HAP-1 (cell line): Measurements from ENCODE around the gene ERC2.
A peak's percentile ranks its signal among the peaks of the same experiment; 100 is the strongest.

Source experiments
- DNase-seq, 2 experiments: peaks; one replicate each; pipeline ENCODE4 v3.0.0-alpha.2; 2016 to 2020; ENCODE audit warnings: low spot score in 2 of 2
- H3K27me3 ChIP-seq: fragments of 250-450 bp; sonication (Bioruptor Pico); 2 replicates; pipeline ENCODE4 v1.5.1; 2020; ENCODE audit warnings: low read depth, mild to moderate bottlenecking, moderate library complexity
- H3K36me3 ChIP-seq: fragments of 250-450 bp; sonication (Bioruptor Pico); replicated peaks from 2 replicates; pipeline ENCODE4 v1.5.1; 2020; ENCODE audit warnings: mild to moderate bottlenecking
- H3K4me1 ChIP-seq: fragments of 250-450 bp; sonication (Bioruptor Pico); 2 replicates; pipeline ENCODE4 v1.5.1; 2020; ENCODE audit warnings: mild to moderate bottlenecking
- H3K4me3 ChIP-seq: fragments of 250-450 bp; sonication (Bioruptor Pico); 2 replicates; pipeline ENCODE4 v1.5.1; 2020; ENCODE audit warnings: mild to moderate bottlenecking, moderate library complexity
- H3K9me3 ChIP-seq: fragments of 250-450 bp; sonication (Bioruptor Pico); 2 replicates; pipeline ENCODE4 v1.5.1; 2020; ENCODE audit warnings: mild to moderate bottlenecking, moderate library complexity
- in situ Hi-C: fragments of 300-500 bp; cut with MboI; formaldehyde crosslinking; loops from 3 replicates; pipeline ENCODE4 v1.14.3; 2020; ENCODE audit warnings: low sequenced_read_pairs, inconsistent platforms, mixed read lengths

The ERC2 gene

DNA sequence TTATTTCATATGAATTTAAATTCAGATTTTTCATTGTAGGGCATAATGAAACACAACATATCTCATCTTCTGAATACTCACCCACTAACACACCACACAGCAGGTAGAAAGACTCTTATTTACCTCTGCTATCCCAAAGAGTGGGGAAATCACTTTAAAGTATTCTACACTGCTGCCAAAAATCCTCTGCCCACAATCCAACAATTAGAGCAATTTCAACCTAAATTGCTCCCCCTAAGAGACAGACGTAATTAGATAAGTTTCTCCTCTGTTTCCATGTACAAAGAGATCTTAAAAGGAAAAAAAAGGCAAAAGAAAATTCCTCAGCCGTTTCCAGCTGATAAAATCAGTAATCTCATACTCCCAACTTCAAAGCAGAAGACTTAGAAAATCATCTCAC, 331.8 kb downstream of the ERC2 start:
- Histone ChIP-seq H3K4me3 (no peak overlapping the region), H3K27me3 (no peaks in the 10 kb centered on the region), H3K4me1 (peaks cover 10% of the 10 kb centered on the region), H3K36me3 (no peaks in the 10 kb centered on the region), H3K9me3 (no peaks in the 10 kb centered on the region)
- in situ Hi-C loops, result no loop called here
- DNase-seq, result no peak

- H3K4me1 ChIP-seq, result peaks cover 16% of the 10 kb centered on the region
- in situ Hi-C loops, result no loop called here
- no peak for DNase-seq
Measured at GRCh38 chr3:56135941-56136340, 332.3 kb downstream of the ERC2 start.

DNA sequence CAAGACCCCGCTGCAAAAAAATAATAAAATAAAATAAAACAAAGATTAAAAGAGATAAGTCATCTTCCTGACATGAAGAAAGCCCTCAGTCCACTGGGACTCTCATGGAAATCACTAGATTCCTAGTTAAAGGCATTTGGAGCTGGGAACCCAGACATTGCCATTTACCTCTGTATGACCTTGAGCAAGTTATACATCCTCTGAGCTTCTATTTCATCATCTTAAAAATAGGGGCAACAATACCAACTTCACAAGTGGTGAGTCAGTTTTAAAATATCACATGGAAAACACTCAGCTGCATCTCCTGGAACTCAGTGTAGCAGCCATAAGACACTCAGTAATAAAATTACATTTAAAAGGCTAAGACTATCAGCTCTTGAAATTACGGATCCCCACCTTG, 334.8 kb downstream of the ERC2 start:
- no peak for DNase-seq
- in situ Hi-C loops, result no loop called here
- H3K4me3 ChIP-seq, result no peak overlapping the region
- peaks cover 37% of the 10 kb centered on the region for H3K4me1 ChIP-seq
- H3K36me3 ChIP-seq, result no peaks in the 10 kb centered on the region
- no peaks in the 10 kb centered on the region for H3K9me3 ChIP-seq
- H3K27me3 ChIP-seq, result no peaks in the 10 kb centered on the region

More at GRCh38 chr3:56135941-56136340, 332.3 kb downstream of the ERC2 start:
- Histone ChIP-seq H3K36me3 (no peaks in the 10 kb centered on the region), H3K4me3 (no peak overlapping the region), H3K9me3 (no peaks in the 10 kb centered on the region), H3K27me3 (no peaks in the 10 kb centered on the region)

DNA sequence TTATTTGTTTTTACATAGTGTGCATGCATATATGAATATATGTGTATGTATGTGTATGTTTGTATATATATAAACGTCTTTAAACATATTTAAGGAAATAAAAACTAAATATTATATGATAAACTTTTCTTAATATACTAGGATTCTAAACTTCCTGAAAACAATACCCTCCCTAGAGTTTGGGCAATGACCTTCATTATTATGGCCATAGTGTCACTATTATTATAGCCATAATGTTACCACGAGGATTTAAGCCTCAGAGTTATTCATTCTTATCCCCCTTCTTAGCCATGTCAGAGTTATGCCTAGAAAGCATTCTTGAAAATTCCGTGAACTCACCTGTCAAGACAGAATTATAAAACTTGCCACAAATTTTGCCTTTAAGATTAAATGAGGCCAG, 335.5 kb downstream of the ERC2 start:
- DNase-seq, result no peak
- H3K4me1 ChIP-seq, result peaks cover 37% of the 10 kb centered on the region
- no peaks in the 10 kb centered on the region for H3K36me3 ChIP-seq
- in situ Hi-C loops, result no loop called here
- H3K4me3 ChIP-seq, result no peak overlapping the region
- no peaks in the 10 kb centered on the region for H3K9me3 ChIP-seq
- no peaks in the 10 kb centered on the region for H3K27me3 ChIP-seq

DNA sequence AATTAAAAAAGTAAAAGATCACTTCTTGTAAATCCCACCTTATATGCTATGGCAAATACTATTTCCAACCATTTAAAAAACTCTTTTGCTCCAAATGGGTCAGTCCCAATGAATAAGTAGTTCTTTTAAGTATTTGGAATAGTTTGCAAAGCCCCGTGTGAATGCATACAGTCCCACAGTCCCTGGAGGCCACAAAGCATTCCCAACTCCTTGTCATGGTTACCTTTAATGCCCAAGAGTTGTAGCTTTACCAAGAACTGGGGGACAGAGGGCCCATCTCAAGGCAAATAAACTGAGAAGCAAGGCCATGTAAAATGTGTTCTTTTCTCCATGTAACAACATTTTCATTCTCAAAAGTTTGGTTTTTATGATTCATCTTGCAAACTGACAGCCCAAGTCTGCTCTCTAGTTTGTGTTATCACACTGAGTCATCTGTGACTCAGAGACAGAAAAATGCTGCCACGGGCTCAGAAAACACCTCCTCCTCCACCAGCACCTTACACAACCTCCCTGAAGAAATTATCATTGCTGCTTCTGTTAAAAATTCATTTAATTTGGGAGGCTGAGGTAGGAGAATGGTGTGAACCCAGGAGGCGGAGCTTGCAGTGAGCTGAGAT, 336.2 kb downstream of the ERC2 start:
- Histone ChIP-seq H3K27me3 (no peaks in the 10 kb centered on the region), H3K36me3 (no peaks in the 10 kb centered on the region), H3K9me3 (no peaks in the 10 kb centered on the region), H3K4me3 (no peak overlapping the region), H3K4me1 (peaks cover 37% of the 10 kb centered on the region)
- in situ Hi-C loops, result no loop called here
- DNase-seq, result peak; percentile 22 to 31

- H3K4me3 ChIP-seq, result no peak overlapping the region
- in situ Hi-C loops, result no loop called here
- peaks cover 37% of the 10 kb centered on the region for H3K4me1 ChIP-seq
- DNase-seq, result peak; percentile 56 to 64
- no peaks in the 10 kb centered on the region for H3K27me3 ChIP-seq
- no peaks in the 10 kb centered on the region for H3K9me3 ChIP-seq
- no peaks in the 10 kb centered on the region for H3K36me3 ChIP-seq
Measured at GRCh38 chr3:56130036-56130435, 338.2 kb downstream of the ERC2 start.

DNA sequence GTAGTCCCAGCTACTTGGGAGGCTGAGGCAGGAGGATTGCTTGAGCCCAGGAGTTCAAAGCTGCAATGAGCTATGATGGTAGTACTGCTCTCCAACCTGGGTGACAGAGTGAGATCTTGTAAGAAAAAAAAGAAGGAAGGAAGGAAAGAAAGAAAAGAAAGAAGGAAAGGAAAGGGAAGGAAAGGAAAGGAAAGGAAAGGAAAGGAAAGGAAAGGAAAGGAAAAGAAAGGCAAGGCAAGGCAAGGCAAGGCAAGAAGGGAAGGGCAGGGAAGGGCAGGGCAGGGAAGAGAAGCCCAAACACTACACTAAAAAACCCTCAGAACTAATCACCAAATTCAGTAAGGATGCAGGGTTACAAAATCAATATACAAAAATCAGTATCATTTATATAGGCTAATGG, 341.6 kb downstream of the ERC2 start:
- peaks cover 34% of the 10 kb centered on the region for H3K4me1 ChIP-seq
- no peaks in the 10 kb centered on the region for H3K27me3 ChIP-seq
- no peak for DNase-seq
- no peaks in the 10 kb centered on the region for H3K36me3 ChIP-seq
- H3K4me3 ChIP-seq, result no peak overlapping the region
- H3K9me3 ChIP-seq, result no peaks in the 10 kb centered on the region
- in situ Hi-C loops, result no loop called here

DNA sequence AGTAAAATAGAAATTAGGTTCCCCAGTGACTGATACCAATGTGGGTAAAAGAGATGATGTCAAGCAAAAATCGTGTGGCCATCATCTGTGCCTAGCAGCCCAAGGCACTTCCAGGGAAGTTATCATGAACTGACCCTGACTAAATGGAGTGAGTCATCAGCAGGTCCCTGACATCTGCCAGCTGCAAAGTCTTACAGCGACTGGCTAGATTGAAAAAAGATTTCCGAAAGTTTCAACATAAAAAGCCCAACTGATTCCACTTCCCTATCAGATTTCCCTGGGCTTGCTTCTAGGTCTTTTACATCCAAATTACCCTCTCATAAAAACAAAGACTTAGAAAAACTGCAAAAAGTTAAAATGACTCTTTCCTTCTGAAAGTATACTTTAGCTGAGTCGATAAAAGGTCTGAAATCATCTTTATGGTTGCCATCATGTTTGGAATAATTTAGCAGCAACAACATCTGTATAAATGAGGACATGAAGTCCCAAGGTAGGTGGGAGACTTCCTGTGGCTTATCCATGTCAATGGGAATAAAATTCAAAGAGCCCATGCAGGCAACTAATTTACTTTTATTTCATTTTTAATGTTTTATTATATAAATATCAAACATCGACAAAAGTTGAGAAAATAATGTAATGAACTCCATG, 342.8 kb downstream of the ERC2 start:
- in situ Hi-C loops, result no loop called here
- Histone ChIP-seq H3K36me3 (no peaks in the 10 kb centered on the region), H3K4me3 (no peak overlapping the region), H3K9me3 (no peaks in the 10 kb centered on the region), H3K4me1 (peaks cover 22% of the 10 kb centered on the region), H3K27me3 (no peaks in the 10 kb centered on the region)
- DNase-seq, result no peak

- H3K9me3 ChIP-seq, result no peaks in the 10 kb centered on the region
- H3K27me3 ChIP-seq, result no peaks in the 10 kb centered on the region
- peaks cover 13% of the 10 kb centered on the region for H3K4me1 ChIP-seq
Measured at GRCh38 chr3:56124546-56124945, 343.7 kb downstream of the ERC2 start.

DNA sequence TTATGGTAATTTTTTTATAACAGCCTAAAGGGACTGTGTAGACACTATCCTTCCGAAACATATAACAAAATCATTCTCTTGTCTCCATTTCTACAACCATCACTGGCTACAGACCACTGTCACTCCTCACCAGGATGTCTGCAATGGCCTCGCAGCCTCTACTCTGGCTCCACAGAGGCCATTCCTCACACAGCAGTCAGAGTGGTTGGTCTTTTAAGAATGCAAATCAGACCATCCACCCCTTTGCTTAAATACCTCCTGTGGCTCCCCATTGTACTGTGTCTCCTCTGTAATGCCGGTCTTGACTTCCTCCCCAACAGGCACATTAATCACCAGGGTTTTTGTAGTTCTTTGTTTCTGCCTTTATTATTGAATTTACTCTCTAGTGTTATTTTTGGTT, 344.8 kb downstream of the ERC2 start:
- Histone ChIP-seq H3K4me1 (peaks cover 12% of the 10 kb centered on the region), H3K27me3 (no peaks in the 10 kb centered on the region), H3K4me3 (no peak overlapping the region), H3K36me3 (no peaks in the 10 kb centered on the region), H3K9me3 (no peaks in the 10 kb centered on the region)
- in situ Hi-C loops, result no loop called here
- peak; percentile 24 to 27 for DNase-seq

More at GRCh38 chr3:56124546-56124945, 343.7 kb downstream of the ERC2 start:
- in situ Hi-C loops, result no loop called here
- DNase-seq, result no peak
- H3K4me3 ChIP-seq, result no peak overlapping the region
- no peaks in the 10 kb centered on the region for H3K36me3 ChIP-seq

- H3K27me3 ChIP-seq, result no peaks in the 10 kb centered on the region
- peaks cover 12% of the 10 kb centered on the region for H3K4me1 ChIP-seq
- no peaks in the 10 kb centered on the region for H3K9me3 ChIP-seq
- in situ Hi-C loops, result no loop called here
- no peak overlapping the region for H3K4me3 ChIP-seq
- H3K36me3 ChIP-seq, result no peaks in the 10 kb centered on the region
- DNase-seq, result no peak
Measured at GRCh38 chr3:56122911-56123310, 345.4 kb downstream of the ERC2 start.

DNA sequence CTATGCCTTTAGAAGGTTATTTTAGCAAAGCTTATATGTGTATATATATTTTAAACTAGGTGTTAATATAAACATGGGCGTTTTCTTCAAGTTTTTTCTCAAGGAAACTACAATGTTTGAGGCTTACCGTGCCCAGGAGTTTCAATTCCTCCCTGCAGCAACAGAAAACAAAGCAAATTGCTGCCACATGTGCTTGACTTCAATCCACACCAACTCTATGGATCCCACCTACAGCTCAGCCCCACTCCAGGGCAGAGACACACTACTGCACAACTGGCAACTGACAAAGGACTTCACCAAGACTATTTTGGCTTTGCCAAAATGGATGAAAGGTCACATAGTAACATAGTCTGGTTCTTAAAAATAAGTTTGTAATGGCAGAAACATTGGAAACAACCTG, 346.6 kb downstream of the ERC2 start:
- Histone ChIP-seq H3K4me3 (no peak overlapping the region), H3K36me3 (no peaks in the 10 kb centered on the region), H3K4me1 (peaks cover 12% of the 10 kb centered on the region), H3K27me3 (no peaks in the 10 kb centered on the region), H3K9me3 (no peaks in the 10 kb centered on the region)
- DNase-seq, result no peak
- in situ Hi-C loops, result no loop called here

- Histone ChIP-seq H3K27me3 (no peaks in the 10 kb centered on the region), H3K4me1 (peaks cover 12% of the 10 kb centered on the region), H3K36me3 (no peaks in the 10 kb centered on the region), H3K4me3 (no peak overlapping the region), H3K9me3 (no peaks in the 10 kb centered on the region)
- in situ Hi-C loops, result no loop called here
- DNase-seq, result no peak
Measured at GRCh38 chr3:56119575-56120349, 348.5 kb downstream of the ERC2 start.

DNA sequence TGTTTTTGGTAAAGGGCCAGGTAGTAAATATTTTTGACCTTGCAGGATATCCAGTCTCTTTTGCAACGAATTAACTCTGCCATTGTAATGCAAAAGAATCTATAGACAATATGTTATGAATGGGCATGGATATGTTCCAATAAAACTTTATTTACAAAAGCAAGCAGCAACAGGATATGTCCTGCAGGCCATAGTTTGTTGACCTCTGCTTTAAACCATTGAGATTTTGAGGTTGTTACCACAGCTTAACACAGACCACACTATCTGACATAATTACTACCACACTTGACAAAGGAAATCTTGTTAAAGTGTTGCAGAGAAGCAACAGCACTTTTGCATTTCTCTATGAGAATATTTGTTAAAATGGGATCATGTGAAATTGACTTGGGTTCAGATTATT, 349.3 kb downstream of the ERC2 start:
- no peak overlapping the region for H3K4me3 ChIP-seq
- in situ Hi-C loops, result no loop called here
- DNase-seq, result peak in 1 of 2 experiments; percentile 45
- no peaks in the 10 kb centered on the region for H3K27me3 ChIP-seq
- H3K9me3 ChIP-seq, result no peaks in the 10 kb centered on the region
- peaks cover 12% of the 10 kb centered on the region for H3K4me1 ChIP-seq
- no peaks in the 10 kb centered on the region for H3K36me3 ChIP-seq
